ENCODE data around the gene GSX1.

GSX1 gene

DNA sequence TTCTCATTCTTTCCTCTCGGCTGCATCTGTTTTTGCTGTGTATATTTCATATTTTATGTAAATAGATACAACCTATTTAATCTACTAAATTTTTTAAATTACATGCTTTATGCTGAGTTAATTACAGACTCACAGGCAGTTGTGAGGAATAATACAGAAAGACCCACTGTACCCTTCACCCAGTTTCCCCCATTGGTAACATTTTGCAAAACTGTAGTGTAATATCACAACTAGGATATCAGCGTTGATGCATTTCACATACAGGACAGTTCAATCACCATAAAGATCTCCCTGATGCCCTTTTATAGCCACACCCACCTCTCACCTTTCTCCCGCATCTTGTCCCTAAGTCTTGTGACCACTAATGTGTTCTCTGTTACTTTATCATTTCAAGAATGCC, 43.5 kb downstream of the GSX1 start:
- DNase-seq, result no peak

GRCh38 chr13:27839809-27840467, 47.7 kb downstream of the GSX1 start:
- DNase-seq, result no peak

DNA sequence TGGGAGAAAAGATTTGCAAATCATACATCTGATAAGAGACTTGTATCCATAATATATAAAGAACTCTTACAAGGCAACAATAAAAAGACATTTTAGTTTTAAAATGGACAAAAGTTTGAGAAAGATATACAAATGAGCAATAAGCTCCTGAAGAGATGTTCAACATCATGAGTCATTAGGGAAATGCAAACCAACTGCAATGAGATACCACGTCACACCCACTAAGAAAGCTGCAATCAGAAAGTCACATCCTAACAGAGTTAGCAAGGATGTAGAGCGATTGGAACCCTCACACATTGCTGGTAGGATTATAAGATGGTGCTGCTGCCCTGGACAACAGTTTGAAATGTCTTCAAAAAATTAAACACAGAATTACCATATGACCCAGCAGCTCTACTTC, 50.3 kb downstream of the GSX1 start:
- DNase-seq, result no peak
